Mesenchymal stem cell (in vitro differentiated cells and primary cell): Measurements from ENCODE around the gene CPSF6.

Experiments used
- DNase-seq: peaks from one replicate; pipeline ENCODE4 v3.0.0-alpha.2; 2013
- H2AFZ ChIP-seq: one replicate; pipeline ENCODE4 v1.6.1; 2013; ENCODE audit warnings: low read depth, mild to moderate bottlenecking, control low read depth, inconsistent platforms, low read length, moderate library complexity
- H2AK5ac ChIP-seq: 2 replicates; pipeline ENCODE4 v1.6.1; 2013; ENCODE audit warnings: low read length, moderate library complexity, mild to moderate bottlenecking, inconsistent platforms; ENCODE audit not compliant: severe bottlenecking
- H2BK120ac ChIP-seq: one replicate; pipeline ENCODE4 v1.6.1; 2013; ENCODE audit warnings: low read depth, mild to moderate bottlenecking, inconsistent platforms, low read length, moderate library complexity
- H2BK12ac ChIP-seq, 2 experiments: one replicate each; pipeline ENCODE4 v1.6.1; 2013; ENCODE audit warnings: inconsistent platforms in 2 of 2, low read length in 2 of 2, mild to moderate bottlenecking in 2 of 2, moderate library complexity in 2 of 2, control low read depth in 1 of 2
- H2BK15ac ChIP-seq: one replicate; pipeline ENCODE4 v1.6.1; 2013; ENCODE audit warnings: mild to moderate bottlenecking, low read depth, inconsistent platforms; ENCODE audit not compliant: poor library complexity, severe bottlenecking
- H2BK5ac ChIP-seq: 2 replicates; pipeline ENCODE4 v1.6.1; 2013; ENCODE audit warnings: low read depth, mild to moderate bottlenecking, low read length, control low read depth, inconsistent platforms; ENCODE audit not compliant: poor library complexity, severe bottlenecking
- H3K14ac ChIP-seq, 2 experiments: one replicate each; pipeline ENCODE4 v1.6.1; 2013; ENCODE audit warnings: inconsistent platforms in 2 of 2, low read length in 2 of 2, control low read depth in 1 of 2, mild to moderate bottlenecking in 1 of 2, moderate library complexity in 1 of 2
- H3K18ac ChIP-seq, 2 experiments: one replicate each; pipeline ENCODE4 v1.6.1; 2013; ENCODE audit warnings: inconsistent platforms in 2 of 2, low read length in 2 of 2, control low read depth in 1 of 2, low read depth in 1 of 2, mild to moderate bottlenecking in 1 of 2
- H3K23ac ChIP-seq, 2 experiments: one replicate each; pipeline ENCODE4 v1.6.1; 2013; ENCODE audit warnings: inconsistent platforms in 2 of 2, low read length in 2 of 2, mild to moderate bottlenecking in 2 of 2, moderate library complexity in 2 of 2, control low read depth in 1 of 2
- H3K27ac ChIP-seq: 2 replicates; pipeline ENCODE4 v1.5.1; 2013; ENCODE audit warnings: mild to moderate bottlenecking, moderate library complexity, low read length, control low read depth, inconsistent platforms; ENCODE audit not compliant: poor library complexity, severe bottlenecking
- H3K27me3 ChIP-seq, 2 experiments: 2 replicates each; pipeline versions ENCODE4 v1.6.1 to v1.7.0; 2013; ENCODE audit warnings: low read length in 2 of 2, mild to moderate bottlenecking in 2 of 2, moderate library complexity in 2 of 2, control low read depth in 1 of 2, inconsistent platforms in 1 of 2; ENCODE audit not compliant: control insufficient read depth in 1 of 2, insufficient read depth in 1 of 2
- H3K36me3 ChIP-seq, 2 experiments: 2 replicates each; pipeline versions ENCODE4 v1.6.1 to v1.7.0; 2013; ENCODE audit warnings: low read length in 2 of 2, control low read depth in 1 of 2, inconsistent platforms in 1 of 2, low read depth in 1 of 2, mild to moderate bottlenecking in 1 of 2; ENCODE audit not compliant: insufficient read depth in 2 of 2, control insufficient read depth in 1 of 2
- H3K4ac ChIP-seq, 2 experiments: one replicate each; pipeline ENCODE4 v1.6.1; 2013; ENCODE audit warnings: inconsistent platforms in 2 of 2, low read length in 2 of 2, mild to moderate bottlenecking in 2 of 2, moderate library complexity in 2 of 2, control low read depth in 1 of 2, low read depth in 1 of 2
- H3K4me1 ChIP-seq: 2 replicates; pipeline ENCODE4 v1.6.1; 2013; ENCODE audit warnings: low read depth, low read length, control low read depth; ENCODE audit not compliant: control insufficient read depth, insufficient read depth
- H3K4me2 ChIP-seq: 2 replicates; pipeline ENCODE4 v1.6.1; 2013; ENCODE audit warnings: low read length, mild to moderate bottlenecking, inconsistent platforms; ENCODE audit not compliant: poor library complexity, severe bottlenecking
- H3K4me3 ChIP-seq, 2 experiments: 2 replicates each; pipeline versions ENCODE4 v1.5.1 to v1.7.0; 2013; ENCODE audit warnings: low read length in 2 of 2, mild to moderate bottlenecking in 2 of 2, control low read depth in 1 of 2, low read depth in 1 of 2; ENCODE audit not compliant: insufficient read depth in 1 of 2
- H3K79me1 ChIP-seq: replicated peaks from 2 replicates; pipeline ENCODE4 v1.6.1; 2013; ENCODE audit warnings: mild to moderate bottlenecking, control low read depth, low read length, inconsistent platforms; ENCODE audit not compliant: poor library complexity, severe bottlenecking
- H3K9ac ChIP-seq: 2 replicates; pipeline ENCODE4 v1.7.0; 2013; ENCODE audit warnings: mild to moderate bottlenecking, low read length, moderate library complexity
- H3K9me3 ChIP-seq: 2 replicates; pipeline ENCODE4 v1.7.0; 2013; ENCODE audit warnings: mild to moderate bottlenecking, low read length; ENCODE audit not compliant: control insufficient read depth
- H4K8ac ChIP-seq: one replicate; pipeline ENCODE4 v1.6.1; 2013; ENCODE audit warnings: inconsistent platforms, mild to moderate bottlenecking, low read length, moderate library complexity
- H4K91ac ChIP-seq: one replicate; pipeline ENCODE4 v1.6.1; 2013; ENCODE audit warnings: mild to moderate bottlenecking, low read length, inconsistent platforms
- whole genome bisulfite sequencing: methylation state at CpG from one replicate; pipeline ENCODE4 v1.1.7; 2013; ENCODE audit warnings: mixed read lengths; 5-methylcytosine and 5-hydroxymethylcytosine counted together

The CPSF6 gene

DNA sequence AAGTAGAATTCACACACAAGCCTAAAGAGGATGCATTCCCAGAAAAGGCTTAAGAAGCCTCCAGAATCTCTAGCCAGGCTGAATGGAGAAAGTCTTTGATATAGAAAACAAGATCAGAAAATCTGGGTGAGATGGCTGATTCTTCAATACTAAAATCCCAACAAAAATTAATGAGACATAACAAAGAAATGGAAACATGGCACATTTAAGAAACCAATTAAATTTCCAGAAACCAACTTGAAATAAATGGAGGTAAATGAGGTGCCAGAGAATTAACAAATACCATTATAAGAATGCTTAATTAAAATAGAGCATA, 51.9 kb downstream of the CPSF6 start:
- no peak for DNase-seq
- Histone ChIP-seq H3K27ac (no peak overlapping the region), H3K4me1 (no peaks in the 10 kb centered on the region), H4K8ac (no peak overlapping the region), H3K4me2 (no peak overlapping the region), H2BK5ac (no peak overlapping the region), H3K18ac (no peak overlapping the region), H2AFZ (no peak overlapping the region), H2BK120ac (no peak overlapping the region), H3K9me3 (no peaks in the 10 kb centered on the region), H3K4ac (no peak overlapping the region), H3K9ac (no peak overlapping the region), H3K36me3 (no peaks in the 10 kb centered on the region), H4K91ac (no peak overlapping the region), H2BK12ac (no peak overlapping the region), H2BK15ac (no peak overlapping the region), H3K14ac (no peak overlapping the region), H2AK5ac (no peak overlapping the region), H3K23ac (no peak overlapping the region), H3K27me3 (peaks cover 8 to 32% of the 10 kb centered on the region in 2 experiments), H3K4me3 (no peak overlapping the region), H3K79me1 (no peaks in the 10 kb centered on the region)

DNA sequence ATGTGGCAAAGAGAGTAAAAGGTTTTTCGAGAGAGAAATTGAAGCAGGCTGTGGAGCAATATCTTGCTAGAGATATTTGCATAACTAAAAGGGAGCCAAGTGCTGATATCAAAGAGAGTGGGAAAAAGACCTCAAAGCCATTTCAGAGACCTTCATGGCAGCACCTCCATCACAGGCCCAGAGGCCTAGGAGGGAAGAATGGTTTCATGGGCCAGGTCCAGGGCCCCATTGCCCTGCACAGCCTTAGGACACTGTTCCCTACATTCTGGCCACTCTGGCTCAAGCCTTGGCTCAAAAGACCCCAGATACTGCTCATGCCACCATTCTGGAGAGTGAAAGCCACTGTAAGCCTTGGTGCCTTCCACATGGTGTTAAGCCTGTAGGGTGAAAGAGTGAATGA, 58.8 kb downstream of the CPSF6 start:
- Histone ChIP-seq H3K4me2 (no peak overlapping the region), H4K91ac (no peak overlapping the region), H3K4ac (no peak overlapping the region), H3K18ac (no peak overlapping the region), H3K9me3 (no peaks in the 10 kb centered on the region), H3K27ac (no peak overlapping the region), H2BK15ac (no peak overlapping the region), H2BK120ac (no peak overlapping the region), H3K14ac (no peak overlapping the region), H3K23ac (no peak overlapping the region), H3K4me1 (no peaks in the 10 kb centered on the region), H3K36me3 (no peaks in the 10 kb centered on the region), H4K8ac (no peak overlapping the region), H2AFZ (no peak overlapping the region), H2BK12ac (no peak overlapping the region), H2AK5ac (no peak overlapping the region), H3K9ac (no peak overlapping the region), H3K27me3 (peaks cover 7 to 19% of the 10 kb centered on the region in 2 experiments), H3K79me1 (no peaks in the 10 kb centered on the region), H3K4me3 (no peak overlapping the region), H2BK5ac (no peak overlapping the region)
- DNase-seq = no peak
- 77% methylated on average over 1 of the region's 1 CpG for WGBS

DNA sequence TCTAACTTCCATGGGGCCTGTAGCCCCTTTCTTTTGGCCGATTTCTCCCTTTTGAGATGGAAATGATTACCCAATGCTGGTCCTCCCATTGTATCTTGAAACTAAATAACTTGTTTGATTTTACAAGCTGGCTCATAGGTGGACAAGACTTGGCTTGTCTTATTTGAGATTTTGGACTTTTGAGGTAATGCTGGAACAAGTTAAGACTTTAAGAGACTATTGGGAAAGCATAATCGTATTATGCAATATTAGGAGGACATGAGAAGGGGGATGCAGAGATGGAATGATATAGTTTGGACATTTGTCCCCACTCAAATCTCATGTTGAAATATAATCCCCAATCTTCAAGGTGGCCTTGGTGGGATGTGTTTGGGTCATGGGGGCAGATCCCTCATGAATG, 59.6 kb downstream of the CPSF6 start:
- no peak overlapping the region for H2AFZ ChIP-seq
- H3K4me2 ChIP-seq = no peak overlapping the region
- H3K4ac ChIP-seq = no peak overlapping the region
- no peak overlapping the region for H2BK5ac ChIP-seq
- H3K23ac ChIP-seq = no peak overlapping the region
- no peak for DNase-seq
- H3K36me3 ChIP-seq = no peaks in the 10 kb centered on the region
- no peak overlapping the region for H3K18ac ChIP-seq
- no peak overlapping the region for H2BK120ac ChIP-seq
- peaks cover under 1% of the 10 kb centered on the region for H3K9me3 ChIP-seq
- H3K27ac ChIP-seq = no peak overlapping the region
- H4K8ac ChIP-seq = no peak overlapping the region
- peaks cover 7 to 12% of the 10 kb centered on the region in 2 experiments for H3K27me3 ChIP-seq
- no peak overlapping the region for H4K91ac ChIP-seq
- no peaks in the 10 kb centered on the region for H3K4me1 ChIP-seq
- no peak overlapping the region for H3K4me3 ChIP-seq
- H2BK15ac ChIP-seq = no peak overlapping the region
- no peak overlapping the region for H2AK5ac ChIP-seq
- H2BK12ac ChIP-seq = no peak overlapping the region
- no peak overlapping the region for H3K14ac ChIP-seq
- H3K79me1 ChIP-seq = no peaks in the 10 kb centered on the region
- no peak overlapping the region for H3K9ac ChIP-seq
- WGBS = 82% methylated on average over 2 of the region's 2 CpGs

DNA sequence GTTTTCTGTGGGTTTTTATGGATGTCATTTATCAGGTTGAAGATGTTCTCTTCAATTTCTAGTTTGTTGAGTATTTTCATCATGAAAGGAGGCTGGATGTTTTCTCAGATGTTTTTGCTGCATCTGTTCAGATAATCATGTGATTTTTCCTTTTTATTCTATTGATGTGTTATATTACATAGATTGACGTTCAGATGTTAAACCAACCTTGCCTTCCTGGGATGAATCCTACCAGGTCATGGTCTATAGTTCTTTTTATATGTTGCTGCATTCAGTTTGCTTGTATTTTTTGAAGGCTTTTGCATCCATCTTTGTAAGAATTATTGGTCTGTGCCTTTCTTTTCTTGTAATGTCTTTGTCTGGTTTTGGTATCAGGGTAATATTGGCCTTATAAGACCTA, 64.9 kb downstream of the CPSF6 start:
- Histone ChIP-seq H2BK120ac (no peak overlapping the region), H4K8ac (no peak overlapping the region), H2AFZ (no peak overlapping the region), H3K18ac (no peak overlapping the region), H3K27me3 (peaks cover 0 to 3% of the 10 kb centered on the region in 2 experiments), H2AK5ac (no peak overlapping the region), H3K4me1 (no peaks in the 10 kb centered on the region), H3K9me3 (peaks cover 21% of the 10 kb centered on the region), H2BK12ac (no peak overlapping the region), H2BK15ac (no peak overlapping the region), H3K14ac (no peak overlapping the region), H3K27ac (no peak overlapping the region), H4K91ac (no peak overlapping the region), H2BK5ac (no peak overlapping the region), H3K79me1 (no peaks in the 10 kb centered on the region), H3K9ac (no peak overlapping the region), H3K4ac (no peak overlapping the region), H3K23ac (no peak overlapping the region), H3K36me3 (no peaks in the 10 kb centered on the region), H3K4me3 (no peak overlapping the region), H3K4me2 (no peak overlapping the region)
- DNase-seq = no peak
- WGBS = 92% methylated on average over 1 of the region's 1 CpG
